GM23338 (cell line): ENCODE data around the gene TTC17.

Experiments
- CREB1 ChIP-seq: fragments of 250-450 bp; sonication (Bioruptor Pico); IDR thresholded peaks from 2 replicates; pipeline ENCODE4 v1.5.0; 2020; ENCODE audit warnings: low read depth, mild to moderate bottlenecking, moderate library complexity
- CTCF ChIP-seq, 2 experiments: fragments of 200-600 bp in 1 of 2; sonication (generic) in 1 of 2; conservative IDR thresholded peaks; 2 replicates each; pipeline versions ENCODE4 v1.5.1 to v1.6.1; 2016 to 2017; ENCODE audit warnings: antibody characterized with exemption in 2 of 2, low read depth in 2 of 2, mild to moderate bottlenecking in 2 of 2, moderate library complexity in 1 of 2
- ETS1 ChIP-seq: IDR thresholded peaks from 2 replicates; pipeline ENCODE4 v1.6.1; 2016; ENCODE audit warnings: antibody characterized with exemption
- EZH2 ChIP-seq: fragments of 200-600 bp; sonication (generic); IDR thresholded peaks from one replicate; pipeline ENCODE4 v1.8.0; 2017; ENCODE audit warnings: antibody characterized with exemption, mild to moderate bottlenecking, low read depth; ENCODE audit not compliant: unreplicated experiment
- EZH2phosphoT487 ChIP-seq: fragments of 200-600 bp; sonication (generic); IDR thresholded peaks from one replicate; pipeline ENCODE4 v1.8.1; 2018; ENCODE audit warnings: antibody characterized with exemption; ENCODE audit not compliant: unreplicated experiment
- JUNB ChIP-seq: IDR thresholded peaks from one replicate; pipeline ENCODE4 v1.6.1; 2016; ENCODE audit warnings: antibody characterized with exemption; ENCODE audit not compliant: unreplicated experiment
- NANOG ChIP-seq: IDR thresholded peaks from 2 replicates; pipeline ENCODE4 v1.6.1; 2016; ENCODE audit warnings: antibody characterized with exemption, borderline replicate concordance
- POLR2AphosphoS5 ChIP-seq: IDR thresholded peaks from 2 replicates; pipeline ENCODE4 v1.6.1; 2016; ENCODE audit warnings: antibody characterized with exemption, low read depth
- REST ChIP-seq: IDR thresholded peaks from one replicate; pipeline ENCODE4 v1.6.1; 2018; ENCODE audit warnings: antibody characterized with exemption; ENCODE audit not compliant: unreplicated experiment
- STAT1 ChIP-seq: IDR thresholded peaks from one replicate; pipeline ENCODE4 v1.6.1; 2016; ENCODE audit warnings: antibody characterized with exemption; ENCODE audit not compliant: unreplicated experiment
- ZNF114 ChIP-seq: fragments of 250-450 bp; sonication (Bioruptor Pico); IDR thresholded peaks from 2 replicates; pipeline ENCODE4 v1.5.0; 2020; ENCODE audit warnings: mild to moderate bottlenecking, moderate library complexity
- ZNF331 ChIP-seq: fragments of 250-450 bp; sonication (Bioruptor Pico); IDR thresholded peaks from 2 replicates; pipeline ENCODE4 v1.5.0; 2020; ENCODE audit warnings: low read depth, mild to moderate bottlenecking, moderate library complexity
- ZNF462 ChIP-seq: fragments of 250-450 bp; sonication (Bioruptor Pico); IDR thresholded peaks from 2 replicates; pipeline ENCODE4 v1.5.0; 2020; ENCODE audit warnings: mild to moderate bottlenecking, moderate library complexity

DNA sequence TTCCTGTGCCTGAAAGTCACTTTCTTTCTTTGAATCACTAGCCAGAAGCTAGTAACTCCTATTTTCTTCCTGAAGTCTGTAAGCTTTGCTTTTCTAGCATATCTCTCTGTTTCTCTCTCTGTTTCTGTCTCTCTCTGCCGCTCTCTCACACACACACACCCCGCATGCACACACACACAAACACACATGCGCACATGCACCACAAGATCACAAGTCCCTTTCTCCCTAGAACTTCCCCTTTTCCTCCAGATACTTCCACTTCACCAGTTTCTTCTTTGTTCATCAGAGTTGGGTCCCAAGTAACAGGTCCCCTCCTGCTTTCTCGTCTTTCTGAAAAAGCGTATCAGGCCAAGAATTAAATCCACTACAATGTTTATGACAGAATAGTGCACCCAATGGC lies 173.3 kb downstream of the TTC17 start:
- TF ChIP-seq CTCF (conservative IDR thresholded peaks at IDR 0.05; ENCODE audit: low read depth in 2 of 2) (no peak), CREB1 (CRISPR knock-in tag) (no peak), POLR2AphosphoS5 (no peak), EZH2 (no peak), ZNF114 (no peak), JUNB (no peak), REST (no peak), ETS1 (no peak), NANOG (no peak), EZH2phosphoT487 (no peak), STAT1 (no peak), ZNF331 (no peak), ZNF462 (CRISPR knock-in tag) (no peak)
